Lower leg skin (tissue), 3 donors: ENCODE data around the gene IFNL1.

Source experiments
- CTCF ChIP-seq, 3 donors: fragments of 450-650 bp; IDR thresholded peaks; one replicate each; pipeline ENCODE4 v1.5.1; 2016; ENCODE audit warnings: antibody characterized with exemption in 3 of 3, mild to moderate bottlenecking in 3 of 3, moderate library complexity in 2 of 3
- POLR2A ChIP-seq, 2 donors: fragments of 450-650 bp; IDR thresholded peaks; one replicate each; pipeline ENCODE4 v1.6.1; 2016 to 2017; ENCODE audit warnings: antibody characterized with exemption in 2 of 2, mild to moderate bottlenecking in 1 of 2, moderate library complexity in 1 of 2

- TF ChIP-seq CTCF (IDR thresholded peaks at IDR 0.05) (no peak), POLR2A (IDR thresholded peaks at IDR 0.05) (no peak)
Observed at GRCh38 chr19:39251846-39252245, 44.4 kb upstream of the IFNL1 start.
